HG03432 (cell line): ENCODE measurements around the gene FKBP15.

Experiments used
- ATAC-seq: cut with Tn5 transposase; IDR thresholded peaks from one replicate; pipeline ENCODE4 v1.9.1; 2021; ENCODE audit warnings: mild to moderate bottlenecking, moderate library complexity; ENCODE audit not compliant: unreplicated experiment

Gene FKBP15

GRCh38 chr9:113231701-113232100, 10.6 kb upstream of the FKBP15 start:
- ATAC-seq, result no peak

GRCh38 chr9:113228130-113228665, 7.1 kb upstream of the FKBP15 start:
- ATAC-seq, result no peak

- ATAC-seq, result no peak
These were observed 6.4 kb upstream of the FKBP15 start for GRCh38 chr9:113227436-113227835.

- ATAC-seq, result no peak
These were observed 2.9 kb upstream of the FKBP15 start for GRCh38 chr9:113223963-113224362.

- ATAC-seq, result no peak
These were observed 1.4 kb upstream of the FKBP15 start for GRCh38 chr9:113222482-113222841.

GRCh38 chr9:113221800-113222481, 864 bp upstream of the FKBP15 start:
- ATAC-seq, result no peak

GRCh38 chr9:113220467-113221002, 542 bp downstream of the FKBP15 start:
- no peak for ATAC-seq

GRCh38 chr9:113219969-113220368, 1.1 kb downstream of the FKBP15 start:
- ATAC-seq, result peak; percentile 48

- peak; percentile 44 for ATAC-seq
These were observed 1.7 kb downstream of the FKBP15 start for GRCh38 chr9:113219186-113219936.

GRCh38 chr9:113216406-113216805, 4.7 kb downstream of the FKBP15 start:
- no peak for ATAC-seq

- ATAC-seq, result no peak
These were observed 5.9 kb downstream of the FKBP15 start for GRCh38 chr9:113215132-113215531.

- ATAC-seq, result no peak
These were observed 10.3 kb downstream of the FKBP15 start for GRCh38 chr9:113210815-113211214.

- ATAC-seq, result no peak
These were observed 15.2 kb downstream of the FKBP15 start for GRCh38 chr9:113205861-113206260.

GRCh38 chr9:113205432-113205831, 15.6 kb downstream of the FKBP15 start:
- ATAC-seq, result no peak

- no peak for ATAC-seq
These were observed 21.3 kb downstream of the FKBP15 start for GRCh38 chr9:113199683-113200329.

GRCh38 chr9:113192455-113192854, 28.6 kb downstream of the FKBP15 start:
- ATAC-seq, result no peak

GRCh38 chr9:113187929-113188595, 33.0 kb downstream of the FKBP15 start:
- ATAC-seq, result no peak

GRCh38 chr9:113186137-113186755, 34.8 kb downstream of the FKBP15 start:
- ATAC-seq, result no peak

- ATAC-seq, result no peak
These were observed 35.8 kb downstream of the FKBP15 start for GRCh38 chr9:113185271-113185670.

- no peak for ATAC-seq
These were observed 36.5 kb downstream of the FKBP15 start for GRCh38 chr9:113184539-113184938.
